IMR-90 (cell line): ENCODE data around the gene CFAP221. TPM values are rescaled to one million over a fixed set of nuclear protein-coding genes. Genes with fewer than 3 reads are reported as not detected.

Experiments used
- ATAC-seq: fragments of 200-7000 bp; cut with Tn5 transposase; 2 replicates; pipeline ENCODE4 v1.9.1; 2020; ENCODE audit warnings: low read depth, mild to moderate bottlenecking, moderate library complexity
- BruUV-seq: library from RNA; stranded (reverse); fragments of 400-500 nt; replicated peaks from 2 replicates; lab custom pipeline; 2021; lab: Mats Ljungman, UMichigan
- CTCF ChIA-PET: fragments of 300-600 bp; formaldehyde crosslinking; extraction: SDS; loops from one replicate; lab custom pipeline; 2021; ENCODE audit warnings: antibody characterized with exemption; lab: Yijun Ruan, JAX
- POLR2A ChIA-PET: fragments of 300-600 bp; sonication (Branson Sonifier 250); formaldehyde crosslinking; loops from one replicate; lab custom pipeline; 2022; ENCODE audit warnings: antibody characterized with exemption; ENCODE audit not compliant: unreplicated experiment; lab: Charles Lee
- DNase-seq: peaks from one replicate; pipeline ENCODE4 v3.0.0; 2013
- H2AFZ ChIP-seq: replicated peaks from 2 replicates; pipeline ENCODE3; 2013; ENCODE audit warnings: low read length, mild to moderate bottlenecking; ENCODE audit not compliant: poor library complexity
- H2AK5ac ChIP-seq: 2 replicates; pipeline ENCODE4 v1.6.1; 2013; ENCODE audit warnings: low read depth, low read length, inconsistent platforms
- H2AK9ac ChIP-seq: replicated peaks from 2 replicates; pipeline ENCODE3; 2013; ENCODE audit warnings: mild to moderate bottlenecking, low read depth, low read length, moderate library complexity; ENCODE audit not compliant: poor library complexity
- H2BK120ac ChIP-seq: 2 replicates; pipeline ENCODE4 v1.6.1; 2013; ENCODE audit warnings: low read depth, low read length, inconsistent platforms
- H2BK15ac ChIP-seq: 3 replicates; pipeline ENCODE4 v1.6.1; 2013; ENCODE audit warnings: low read depth, low read length, inconsistent platforms
- H2BK20ac ChIP-seq: 2 replicates; pipeline ENCODE4 v1.6.1; 2013; ENCODE audit warnings: low read depth, mild to moderate bottlenecking, inconsistent platforms, low read length, moderate library complexity
- H2BK5ac ChIP-seq: 2 replicates; pipeline ENCODE4 v1.6.1; 2013; ENCODE audit warnings: mild to moderate bottlenecking, low read depth, low read length, inconsistent platforms; ENCODE audit not compliant: poor library complexity, severe bottlenecking
- H3K14ac ChIP-seq: replicated peaks from 2 replicates; pipeline ENCODE4 v1.6.1; 2013; ENCODE audit warnings: low read depth, low read length, inconsistent platforms
- H3K18ac ChIP-seq: 2 replicates; pipeline ENCODE4 v1.6.1; 2013; ENCODE audit warnings: low read depth, low read length, control low read depth
- H3K23ac ChIP-seq: 2 replicates; pipeline ENCODE4 v1.6.1; 2013; ENCODE audit warnings: low read depth, low read length, inconsistent platforms
- H3K27ac ChIP-seq: 2 replicates; pipeline ENCODE4 v1.5.1; 2013; ENCODE audit warnings: mild to moderate bottlenecking, control low read depth, low read length; ENCODE audit not compliant: insufficient read depth
- H3K27me3 ChIP-seq: 2 replicates; pipeline ENCODE4 v1.6.1; 2013; ENCODE audit warnings: low read length; ENCODE audit not compliant: control insufficient read depth, insufficient read depth
- H3K36me3 ChIP-seq: 2 replicates; pipeline ENCODE4 v1.6.1; 2013; ENCODE audit warnings: low read length, mixed read lengths; ENCODE audit not compliant: control insufficient read depth, insufficient read depth
- H3K4ac ChIP-seq: 2 replicates; pipeline ENCODE4 v1.6.1; 2013; ENCODE audit warnings: low read depth, low read length, inconsistent platforms
- H3K4me1 ChIP-seq: 2 replicates; pipeline ENCODE4 v1.6.1; 2013; ENCODE audit warnings: low read length, mixed read lengths; ENCODE audit not compliant: control insufficient read depth, insufficient read depth
- H3K4me2 ChIP-seq: 2 replicates; pipeline ENCODE4 v1.6.1; 2013; ENCODE audit warnings: low read depth, mild to moderate bottlenecking, control low read depth, low read length, moderate library complexity
- H3K4me3 ChIP-seq: 2 replicates; pipeline ENCODE4 v1.5.1; 2013; ENCODE audit warnings: low read depth, mild to moderate bottlenecking, control low read depth, low read length, moderate library complexity; ENCODE audit not compliant: insufficient read depth
- H3K56ac ChIP-seq: 2 replicates; pipeline ENCODE4 v1.6.1; 2013; ENCODE audit warnings: low read length, inconsistent platforms; ENCODE audit not compliant: insufficient read depth; ENCODE audit errors: extremely low read depth
- H3K79me1 ChIP-seq, 2 experiments: 2 replicates each; pipeline ENCODE4 v1.6.1; 2013; ENCODE audit warnings: low read length in 2 of 2, inconsistent platforms in 1 of 2, low read depth in 1 of 2
- H3K9ac ChIP-seq: 2 replicates; pipeline ENCODE4 v1.6.1; 2013; ENCODE audit warnings: low read depth, low read length, control low read depth
- H3K9me1 ChIP-seq: 2 replicates; pipeline ENCODE4 v1.6.1; 2013; ENCODE audit warnings: low read length, inconsistent platforms; ENCODE audit not compliant: insufficient read depth
- H3K9me3 ChIP-seq: 2 replicates; pipeline ENCODE4 v1.6.1; 2013; ENCODE audit warnings: low read length; ENCODE audit not compliant: control insufficient read depth, insufficient read depth
- H4K20me1 ChIP-seq: 2 replicates; pipeline ENCODE4 v1.6.1; 2013; ENCODE audit warnings: low read length, inconsistent platforms; ENCODE audit not compliant: insufficient read depth
- H4K5ac ChIP-seq: 2 replicates; pipeline ENCODE4 v1.6.1; 2013; ENCODE audit warnings: mild to moderate bottlenecking, low read depth, low read length, control low read depth
- H4K8ac ChIP-seq, 2 experiments: 2 replicates each; pipeline ENCODE4 v1.6.1; 2013; ENCODE audit warnings: low read depth in 2 of 2, low read length in 2 of 2, control low read depth in 1 of 2, inconsistent platforms in 1 of 2
- H4K91ac ChIP-seq: 2 replicates; pipeline ENCODE4 v1.6.1; 2013; ENCODE audit warnings: low read depth, low read length, inconsistent platforms; ENCODE audit not compliant: insufficient read depth
- BHLHE40 ChIP-seq: fragments of 150-350 bp; IDR thresholded peaks from 2 replicates; pipeline ENCODE4 v1.6.1; 2016; ENCODE audit warnings: mild to moderate bottlenecking, low read depth, low read length
- CEBPB ChIP-seq: IDR thresholded peaks from 2 replicates; pipeline ENCODE4 v1.6.1; 2012; ENCODE audit warnings: low read depth, low read length, improper control_type of control experiment
- CHD1 ChIP-seq: IDR thresholded peaks from 2 replicates; pipeline ENCODE4 v1.6.1; 2012; ENCODE audit warnings: low read depth, low read length, improper control_type of control experiment
- CTCF ChIP-seq: conservative IDR thresholded peaks from 2 replicates; pipeline ENCODE4 v1.5.1; 2012; ENCODE audit warnings: mild to moderate bottlenecking, low read depth, low read length, improper control_type of control experiment
- ELK1 ChIP-seq: fragments of 150-350 bp; IDR thresholded peaks from 2 replicates; pipeline ENCODE4 v1.6.1; 2016; ENCODE audit warnings: low read depth, mild to moderate bottlenecking, low read length, moderate library complexity, borderline replicate concordance
- FOS ChIP-seq: fragments of 150-350 bp; IDR thresholded peaks from 2 replicates; pipeline ENCODE4 v1.6.1; 2016; ENCODE audit warnings: low read depth, low read length
- MAFK ChIP-seq: IDR thresholded peaks from 2 replicates; pipeline ENCODE4 v1.6.1; 2012; ENCODE audit warnings: low read depth, low read length, improper control_type of control experiment
- MAZ ChIP-seq: IDR thresholded peaks from 2 replicates; pipeline ENCODE4 v1.6.1; 2012; ENCODE audit warnings: low read depth, mild to moderate bottlenecking, low read length, improper control_type of control experiment, moderate library complexity, borderline replicate concordance
- MXI1 ChIP-seq: IDR thresholded peaks from 2 replicates; pipeline ENCODE4 v1.6.1; 2012; ENCODE audit warnings: low read depth, mild to moderate bottlenecking, low read length, moderate library complexity, borderline replicate concordance
- NFE2L2 ChIP-seq: fragments of 150-350 bp; IDR thresholded peaks from 2 replicates; pipeline ENCODE4 v1.6.1; 2016; ENCODE audit warnings: low read depth, mild to moderate bottlenecking, low read length
- POLR2A ChIP-seq: IDR thresholded peaks from 2 replicates; pipeline ENCODE4 v1.6.1; 2012; ENCODE audit warnings: mild to moderate bottlenecking, low read depth, low read length
- RAD21 ChIP-seq: IDR thresholded peaks from 2 replicates; pipeline ENCODE4 v1.6.1; 2012; ENCODE audit warnings: low read length, improper control_type of control experiment
- RCOR1 ChIP-seq: IDR thresholded peaks from 2 replicates; pipeline ENCODE4 v1.6.1; 2012; ENCODE audit warnings: mild to moderate bottlenecking, low read length, improper control_type of control experiment; ENCODE audit not compliant: insufficient replicate concordance
- RFX5 ChIP-seq: IDR thresholded peaks from 2 replicates; pipeline ENCODE4 v1.8.0; 2012; ENCODE audit warnings: low read depth, mild to moderate bottlenecking, low read length, moderate library complexity
- SMC3 ChIP-seq: fragments of 150-350 bp; IDR thresholded peaks from 2 replicates; pipeline ENCODE4 v1.6.1; 2016; ENCODE audit warnings: low read depth, mild to moderate bottlenecking, antibody characterized with exemption, low read length, moderate library complexity
- USF2 ChIP-seq: fragments of 150-350 bp; IDR thresholded peaks from 2 replicates; pipeline ENCODE4 v1.6.1; 2017; ENCODE audit warnings: mild to moderate bottlenecking, antibody characterized with exemption, low read length, low read depth
- WGBS, 2 experiments: methylation state at CpG; one replicate each; pipeline versions ENCODE4 v1.1.5 to v1.1.7; 2013; ENCODE audit warnings: missing lambda C conversion rate in 2 of 2; ENCODE audit not compliant: insufficient read length in 1 of 2; ENCODE audit errors: extremely low coverage in 2 of 2; 5-methylcytosine and 5-hydroxymethylcytosine counted together
- dilution Hi-C: fragments of 300-500 bp; cut with HindIII; formaldehyde crosslinking; loops from one replicate; pipeline ENCODE4 v1.14.3; 2018; ENCODE audit warnings: low sequenced_read_pairs; ENCODE audit not compliant: unreplicated experiment
- in situ Hi-C: fragments of 300-500 bp; cut with MboI; formaldehyde crosslinking; loops from 3 replicates; pipeline ENCODE4 v1.14.3; 2019; ENCODE audit warnings: low sequenced_read_pairs, inconsistent platforms, mixed read lengths
- intact Hi-C: fragments of 100-400 bp; cut with micrococcal nuclease; formaldehyde crosslinking; loops from 2 replicates; pipeline ENCODE4 v1.10.0; 2022
- polyA plus RNA-seq, 3 experiments: library from polyadenylated mRNA; depleted of rRNA; stranded (reverse); fragments of >200 nt; gene quantifications; 2 replicates each; pipeline ENCODE4 v1.2.3, GENCODE V29; 2012; ENCODE audit warnings: low replicate concordance in 1 of 3
- total RNA-seq: library from RNA; depleted of rRNA; stranded (reverse); fragments of >200 nt; gene quantifications from 2 replicates; pipeline ENCODE4 v1.2.3, GENCODE V29; 2012

The CFAP221 gene
- total and polyA plus RNA-seq, 2 of the 4 experiments (the other 2 are of a cell fraction): not detected

GRCh38 chr2:119516121-119516520 is 28.1 kb upstream of the CFAP221 start:
- Histone ChIP-seq H4K91ac (no peak overlapping the region), H3K56ac (no peak overlapping the region), H3K4ac (no peak overlapping the region), H4K20me1 (no peaks in the 10 kb centered on the region), H4K5ac (no peak overlapping the region), H3K9ac (no peak overlapping the region), H2BK20ac (no peak overlapping the region), H3K14ac (no peak overlapping the region), H3K9me1 (no peaks in the 10 kb centered on the region), H3K27me3 (no peaks in the 10 kb centered on the region), H2AK9ac (no peak overlapping the region), H2BK120ac (no peak overlapping the region), H3K18ac (no peak overlapping the region), H3K36me3 (no peaks in the 10 kb centered on the region), H3K79me1 (no peaks in the 10 kb centered on the region), H4K8ac (no peak overlapping the region), H3K4me3 (no peak overlapping the region), H3K4me2 (no peak overlapping the region), H2BK5ac (no peak overlapping the region), H2AFZ (no peak overlapping the region), H3K4me1 (no peaks in the 10 kb centered on the region), H2BK15ac (no peak overlapping the region), H3K27ac (no peak overlapping the region), H3K23ac (no peak overlapping the region), H3K9me3 (no peaks in the 10 kb centered on the region), H2AK5ac (no peak overlapping the region)
- WGBS, 2 experiments: no CpG with 5 or more reads among the region's 2 CpGs
- ATAC-seq (no peak), DNase-seq (no peak)
- no TSS peak for BruUV-seq
- in situ Hi-C loops (no loop called here), intact Hi-C loops (no loop called here), dilution Hi-C loops (no loop called here)
- TF ChIP-seq USF2: no peak
- no peak for TF ChIP-seq CEBPB
- TF ChIP-seq BHLHE40: no peak
- no peak for TF ChIP-seq RFX5
- TF ChIP-seq CHD1: no peak
- no peak for TF ChIP-seq MAZ
- TF ChIP-seq MXI1: no peak
- no peak for TF ChIP-seq RAD21
- no peak for TF ChIP-seq MAFK
- TF ChIP-seq RCOR1: no peak
- no peak for TF ChIP-seq CTCF
- TF ChIP-seq NFE2L2: no peak
- no peak for TF ChIP-seq ELK1
- TF ChIP-seq SMC3: no peak
- TF ChIP-seq FOS: no peak
- TF ChIP-seq POLR2A: no peak
- CTCF ChIA-PET: no interaction called here
- POLR2A ChIA-PET: no interaction called here
